ENCODE results near the gene PREB. TPM values are rescaled to one million over a fixed set of nuclear protein-coding genes. Genes with fewer than 3 reads are reported as not detected.

PREB gene
- total and polyA plus RNA-seq, 2 of the 13 experiments (the other 11 are each of a cell fraction or from before 2014, with no cell fraction given), result 112 to 192 TPM

DNA sequence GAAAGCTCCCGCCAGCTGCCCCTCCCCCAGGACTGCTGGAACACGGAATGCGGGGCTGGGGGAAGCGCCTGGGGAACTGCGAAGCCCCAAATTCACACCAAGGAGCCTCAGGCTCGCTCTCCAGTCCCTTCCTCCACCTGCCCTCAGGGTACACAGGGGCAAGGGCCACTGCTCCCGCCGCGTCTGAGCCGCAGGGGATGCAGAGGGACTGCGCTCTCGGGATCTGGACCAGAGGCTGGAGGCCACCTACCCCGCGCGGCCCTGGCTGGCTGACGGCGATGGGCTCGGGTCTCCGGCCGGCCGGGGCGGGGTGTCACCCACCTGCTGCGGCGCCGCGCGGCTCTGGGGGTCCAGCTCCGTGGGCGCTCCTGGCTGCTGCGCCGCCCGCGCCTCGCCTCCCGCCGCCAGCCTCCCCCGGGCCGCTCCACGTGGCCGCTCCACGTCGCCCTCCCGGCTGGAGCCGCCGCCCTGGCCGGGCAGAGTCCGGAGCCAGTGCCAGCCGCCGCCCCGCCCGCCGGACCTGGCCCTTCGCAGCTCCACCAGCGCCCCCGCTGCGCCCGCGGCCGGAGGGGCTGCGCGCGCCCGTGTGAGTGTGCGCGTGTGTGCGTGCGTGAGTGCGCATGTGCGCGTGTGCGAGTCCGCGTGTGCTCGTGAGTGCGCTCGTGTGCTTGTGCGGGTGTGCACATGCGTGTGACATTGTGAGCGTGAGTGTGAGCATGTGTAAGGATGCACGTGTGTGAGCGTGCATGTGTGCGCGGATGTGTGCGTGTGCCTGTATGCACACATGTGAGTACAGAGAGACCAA, 15.7 kb downstream of the PREB start, which contains the start of gene CGREF1 (continued):
- no peak for TF ChIP-seq ZSCAN31 (CRISPR knock-in tag; IDR thresholded peaks at IDR 0.05; ENCODE audit: low read depth)
- TF ChIP-seq DR1 (CRISPR knock-in tag; IDR thresholded peaks at IDR 0.05), result 0 out of 2 replicates have a peak, but pooled peaks have one; percentile 14
- TF ChIP-seq ZSCAN21 (CRISPR knock-in tag; IDR thresholded peaks at IDR 0.05; ENCODE audit: borderline replicate concordance), result peak; percentile 54; the same call in 1 of the 2 replicates
- peak; percentile 57; the same call in 1 of the 2 replicates for TF ChIP-seq TFDP1 (CRISPR knock-in tag; IDR thresholded peaks at IDR 0.05; ENCODE audit: borderline replicate concordance)
- TF ChIP-seq ZMYM4 (CRISPR knock-in tag; IDR thresholded peaks at IDR 0.05), result peak; percentile 39
- TF ChIP-seq, protein P1, sequence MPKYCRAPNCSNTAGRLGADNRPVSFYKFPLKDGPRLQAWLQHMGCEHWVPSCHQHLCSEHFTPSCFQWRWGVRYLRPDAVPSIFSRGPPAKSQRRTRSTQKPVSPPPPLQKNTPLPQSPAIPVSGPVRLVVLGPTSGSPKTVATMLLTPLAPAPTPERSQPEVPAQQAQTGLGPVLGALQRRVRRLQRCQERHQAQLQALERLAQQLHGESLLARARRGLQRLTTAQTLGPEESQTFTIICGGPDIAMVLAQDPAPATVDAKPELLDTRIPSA (CRISPR knock-in tag; IDR thresholded peaks at IDR 0.05; ENCODE audit: borderline replicate concordance), result no peak
- peak; percentile 21 for TF ChIP-seq AGO1 (IDR thresholded peaks at IDR 0.05; ENCODE audit: low read depth, low read length, poor library complexity, severe bottlenecking)
- TF ChIP-seq YY1 (IDR thresholded peaks at IDR 0.05; ENCODE audit: insufficient read depth, insufficient replicate concordance, low read depth, low read length), result no peak

- H3K4me2 ChIP-seq (ENCODE audit: low read depth, low read length), result peak overlapping the region; percentile 92
- H3K27me3 ChIP-seq (ENCODE audit: control insufficient read depth in 1 of 2, insufficient read depth in 2 of 2, low read length in 2 of 2), result peaks cover 2 to 40% of the 10 kb centered on the region in 2 experiments; a peak in 4 of 5 replicates
- H4K20me1 ChIP-seq (ENCODE audit: insufficient read depth, low read length), result no peaks in the 10 kb centered on the region
- BruUV-seq (replicated peaks), result no TSS peak
- H3K4me3 ChIP-seq (replicated peaks in 1 of 3; ENCODE audit: insufficient read depth in 1 of 3, low read depth in 2 of 3, low read length in 3 of 3), result peak overlapping the region; percentile 53 to 82 (median 60)
- 33% methylated on average over 14 of the region's 14 CpGs for WGBS (ENCODE audit: low lambda C conversion rate)
- no peak for DNase-seq (ENCODE audit: low spot score)
- intact Hi-C loops (cut with micrococcal nuclease; ENCODE audit: unreplicated experiment), result loop anchor here (5.0 kb wide), 1 partner anchor 74 kb away; no protein-coding TSS in a partner anchor
- peaks cover 58% of the 10 kb centered on the region for H3K4me1 ChIP-seq (ENCODE audit: insufficient read depth, low read length)
- POLR2A ChIA-PET, result interaction anchor here (0.7 to 1.7 kb wide), 5 partner anchors 10 to 94 kb away, joined by 3 to 11 read pairs (median 5); partner anchors contain the start of genes ATRAID, PREB and SLC5A6
- H3K9me3 ChIP-seq (ENCODE audit: low read length), result no peaks in the 10 kb centered on the region
- peak overlapping the region; percentile 70 for H3K9ac ChIP-seq (ENCODE audit: insufficient read depth, low read depth, low read length)
- no peaks in the 10 kb centered on the region for H3K36me3 ChIP-seq (replicated peaks in 1 of 2; ENCODE audit: control insufficient read depth in 1 of 2, insufficient read depth in 2 of 2, low read length in 2 of 2)
- no peak overlapping the region for H3K27ac ChIP-seq (ENCODE audit: extremely low read length, insufficient read depth, low read length)
- no peaks in the 10 kb centered on the region for H3K79me2 ChIP-seq (ENCODE audit: insufficient read depth, low read length)
- peak; percentile 16 for ATAC-seq
- in situ Hi-C loops (cut with HindIII; ENCODE audit: extremely low pct_ligation_motif_present, low pct_unique_long_range_greater_than_20kb), result no loop called here
- FAIRE-seq, result no peak
- CTCF ChIA-PET (ENCODE audit: low intra/inter-chr PET ratio, low total read pairs), result no interaction called here
- no peak overlapping the region for H2AFZ ChIP-seq (ENCODE audit: low read length)
- no peak for TF ChIP-seq CAMTA2 (CRISPR knock-in tag; IDR thresholded peaks at IDR 0.05; ENCODE audit: borderline replicate concordance)
- no peak for TF ChIP-seq ZNF724P (CRISPR knock-in tag; IDR thresholded peaks at IDR 0.05; ENCODE audit: borderline replicate concordance)
- TF ChIP-seq ZNF441 (CRISPR knock-in tag; IDR thresholded peaks at IDR 0.05; ENCODE audit: borderline replicate concordance), result no peak
- no peak for TF ChIP-seq ZNF124 (CRISPR knock-in tag; IDR thresholded peaks at IDR 0.05)
- no peak for TF ChIP-seq BRD4 (CRISPR knock-in tag; IDR thresholded peaks at IDR 0.05)
- no peak for TF ChIP-seq ZNF331 (CRISPR knock-in tag; IDR thresholded peaks at IDR 0.05)
- TF ChIP-seq ASH2L (IDR thresholded peaks at IDR 0.05; ENCODE audit: insufficient read length, low read depth, low read length), result no peak
- TF ChIP-seq, protein P2, sequence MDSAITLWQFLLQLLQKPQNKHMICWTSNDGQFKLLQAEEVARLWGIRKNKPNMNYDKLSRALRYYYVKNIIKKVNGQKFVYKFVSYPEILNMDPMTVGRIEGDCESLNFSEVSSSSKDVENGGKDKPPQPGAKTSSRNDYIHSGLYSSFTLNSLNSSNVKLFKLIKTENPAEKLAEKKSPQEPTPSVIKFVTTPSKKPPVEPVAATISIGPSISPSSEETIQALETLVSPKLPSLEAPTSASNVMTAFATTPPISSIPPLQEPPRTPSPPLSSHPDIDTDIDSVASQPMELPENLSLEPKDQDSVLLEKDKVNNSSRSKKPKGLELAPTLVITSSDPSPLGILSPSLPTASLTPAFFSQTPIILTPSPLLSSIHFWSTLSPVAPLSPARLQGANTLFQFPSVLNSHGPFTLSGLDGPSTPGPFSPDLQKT (CRISPR knock-in tag; IDR thresholded peaks at IDR 0.05; ENCODE audit: borderline replicate concordance), result no peak
- TF ChIP-seq ZNF354B (CRISPR knock-in tag; IDR thresholded peaks at IDR 0.05), result no peak
- no peak for TF ChIP-seq WIZ (CRISPR knock-in tag; IDR thresholded peaks at IDR 0.05)
- 0 out of 2 replicates have a peak, but pooled peaks have one; percentile 3 for TF ChIP-seq ZNF607 (CRISPR knock-in tag; IDR thresholded peaks at IDR 0.05; ENCODE audit: borderline replicate concordance)
Observed at GRCh38 chr2:27117995-27118524, 16.4 kb downstream of the PREB start.

Data from HepG2 (cell line).